Mucosa of descending colon (tissue), 3 donors: ENCODE measurements around the gene SH3BP4. TPM values are rescaled to one million over a fixed set of nuclear protein-coding genes. Genes with fewer than 3 reads are reported as not detected.

Source experiments
- ATAC-seq: fragments of 200-7000 bp; cut with Tn5 transposase; one replicate; pipeline ENCODE4 v1.9.1; 2020; ENCODE audit warnings: mild to moderate bottlenecking, moderate library complexity
- DNase-seq, 3 donors: peaks; one replicate each; pipeline ENCODE4 v3.0.0-alpha.2; 2020
- H3K36me3 ChIP-seq: fragments of 200-600 bp; one replicate; pipeline ENCODE4 v1.8.0; 2021; ENCODE audit warnings: low read depth, mild to moderate bottlenecking
- H3K4me1 ChIP-seq: fragments of 200-600 bp; one replicate; pipeline ENCODE4 v1.8.0; 2021; ENCODE audit warnings: low read depth, mild to moderate bottlenecking
- H3K4me3 ChIP-seq: fragments of 200-600 bp; one replicate; pipeline ENCODE4 v1.8.0; 2021; ENCODE audit warnings: mild to moderate bottlenecking
- H3K9me3 ChIP-seq: fragments of 200-600 bp; one replicate; pipeline ENCODE4 v1.8.0; 2021; ENCODE audit warnings: mild to moderate bottlenecking
- CTCF ChIP-seq: fragments of 200-600 bp; IDR thresholded peaks from one replicate; pipeline ENCODE4 v1.8.0; 2022; ENCODE audit warnings: antibody characterized with exemption, mild to moderate bottlenecking
- intact Hi-C, 2 donors: fragments of 100-400 bp; cut with DNase I in 1 of 2; cut with micrococcal nuclease in 1 of 2; formaldehyde crosslinking; loops; one replicate each; pipeline versions ENCODE4 v1.11.0 to v1.11.1; 2022; cut with DNase I, micrococcal nuclease
- total RNA-seq, 3 donors: library from RNA; stranded (reverse); fragmentation: NEBNext Ultra II Directional in 2 of 3; extraction: Animal tissue kit (Norgen Biotek cat#: 25700) in 2 of 3; gene quantifications; one replicate each; pipeline versions ENCODE4 v1.2.1 to v1.2.4, GENCODE V29; 2021 to 2023
- donor health status: DM: no; HTN: no; CAD: no; lungs with moderate emphysema.
- donor health status: DM: no; HTN: no; CAD: no.
- donor health status: DM: no; HTN: yes; CAD: no.

The SH3BP4 gene
- total RNA-seq, 3 donors from 2014 or later = 18.0 to 30.4 (median 29.6) TPM

- H3K36me3 ChIP-seq = no peaks in the 10 kb centered on the region
- peaks cover 45% of the 10 kb centered on the region for H3K4me1 ChIP-seq
- intact Hi-C loops = no loop called here
- no peak overlapping the region for H3K4me3 ChIP-seq
- TF ChIP-seq CTCF = no peak
- ATAC-seq = peak; percentile 8
- DNase-seq = no peak
- H3K9me3 ChIP-seq = no peaks in the 10 kb centered on the region
These were observed 56.0 kb downstream of the SH3BP4 start for GRCh38 chr2:235007664-235008457.

- H3K9me3 ChIP-seq = no peaks in the 10 kb centered on the region
- ATAC-seq (peak; percentile 82), DNase-seq (peak in 1 of 3 donors; percentile 79)
- intact Hi-C loops = no loop called here
- H3K4me3 ChIP-seq = no peak overlapping the region
- TF ChIP-seq CTCF = no peak
- peaks cover 45% of the 10 kb centered on the region for H3K4me1 ChIP-seq
- no peaks in the 10 kb centered on the region for H3K36me3 ChIP-seq
These were observed 56.8 kb downstream of the SH3BP4 start for GRCh38 chr2:235008584-235009044.

DNA sequence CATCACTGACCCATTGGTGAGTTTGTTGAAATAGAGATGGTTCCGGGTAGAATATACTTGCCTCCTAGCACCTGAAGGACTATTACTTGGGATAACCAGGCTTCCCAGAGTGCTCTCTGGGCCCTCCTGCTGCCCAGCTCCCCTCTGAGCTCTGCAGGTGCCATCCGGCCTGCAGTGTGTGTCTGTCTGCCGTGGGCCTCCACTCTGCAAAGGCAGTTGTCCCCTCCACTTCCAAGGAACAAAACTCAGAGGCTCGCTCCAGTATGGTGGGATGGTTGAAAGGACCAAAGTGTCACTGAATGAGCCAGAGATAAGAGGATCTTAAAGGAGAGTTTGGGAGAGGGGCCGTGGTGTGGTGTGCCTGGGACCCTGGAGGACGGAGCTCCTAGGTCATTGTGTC, 57.3 kb downstream of the SH3BP4 start:
- Histone ChIP-seq H3K4me1 (peaks cover 45% of the 10 kb centered on the region), H3K9me3 (no peaks in the 10 kb centered on the region), H3K36me3 (no peaks in the 10 kb centered on the region), H3K4me3 (no peak overlapping the region)
- intact Hi-C loops = no loop called here
- peak; percentile 1 for ATAC-seq
- TF ChIP-seq CTCF = no peak
- DNase-seq = no peak

GRCh38 chr2:235010117-235010714, 58.4 kb downstream of the SH3BP4 start:
- TF ChIP-seq CTCF = no peak
- intact Hi-C loops = no loop called here
- Histone ChIP-seq H3K4me1 (peaks cover 42% of the 10 kb centered on the region), H3K9me3 (peaks cover under 1% of the 10 kb centered on the region), H3K36me3 (no peaks in the 10 kb centered on the region), H3K4me3 (no peak overlapping the region)
- ATAC-seq (peak; percentile 48), DNase-seq (no peak)

DNA sequence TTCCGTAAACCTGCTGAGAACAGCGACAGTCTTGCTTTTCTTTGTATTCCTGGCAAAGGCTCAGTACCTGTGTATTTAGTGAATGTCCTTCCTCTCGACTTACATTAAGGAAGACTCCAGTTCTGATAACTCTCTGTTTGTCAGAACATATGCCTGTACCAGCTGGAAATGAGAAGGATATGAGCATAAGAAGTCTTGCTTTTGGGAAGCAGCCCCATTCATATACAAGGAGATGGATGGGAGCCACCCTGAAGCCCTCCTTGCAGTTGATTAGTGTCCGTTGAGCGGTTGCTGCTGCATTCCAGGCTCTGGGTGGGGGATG, 59.8 kb downstream of the SH3BP4 start:
- H3K4me3 ChIP-seq = no peak overlapping the region
- peaks cover 36% of the 10 kb centered on the region for H3K4me1 ChIP-seq
- TF ChIP-seq CTCF = no peak
- H3K9me3 ChIP-seq = peaks cover 2% of the 10 kb centered on the region
- ATAC-seq (no peak), DNase-seq (no peak)
- H3K36me3 ChIP-seq = no peaks in the 10 kb centered on the region
- intact Hi-C loops = no loop called here
